HCEC 1CT (cell line): ENCODE results near the gene INPP4B.
"Not testable (repeated sequence)": the region's sequence is repeated elsewhere in the genome, so short reads cannot be mapped to it uniquely, and the experiment has no call there.

ENCODE experiments used
- DNase-seq: peaks from one replicate; pipeline ENCODE4 v3.0.0-alpha.2; 2017

Gene INPP4B

GRCh38 chr4:142406499-142406835, 439.6 kb downstream of the INPP4B start:
- DNase-seq: no peak

GRCh38 chr4:142405695-142406498, 440.2 kb downstream of the INPP4B start:
- DNase-seq: no peak

DNA sequence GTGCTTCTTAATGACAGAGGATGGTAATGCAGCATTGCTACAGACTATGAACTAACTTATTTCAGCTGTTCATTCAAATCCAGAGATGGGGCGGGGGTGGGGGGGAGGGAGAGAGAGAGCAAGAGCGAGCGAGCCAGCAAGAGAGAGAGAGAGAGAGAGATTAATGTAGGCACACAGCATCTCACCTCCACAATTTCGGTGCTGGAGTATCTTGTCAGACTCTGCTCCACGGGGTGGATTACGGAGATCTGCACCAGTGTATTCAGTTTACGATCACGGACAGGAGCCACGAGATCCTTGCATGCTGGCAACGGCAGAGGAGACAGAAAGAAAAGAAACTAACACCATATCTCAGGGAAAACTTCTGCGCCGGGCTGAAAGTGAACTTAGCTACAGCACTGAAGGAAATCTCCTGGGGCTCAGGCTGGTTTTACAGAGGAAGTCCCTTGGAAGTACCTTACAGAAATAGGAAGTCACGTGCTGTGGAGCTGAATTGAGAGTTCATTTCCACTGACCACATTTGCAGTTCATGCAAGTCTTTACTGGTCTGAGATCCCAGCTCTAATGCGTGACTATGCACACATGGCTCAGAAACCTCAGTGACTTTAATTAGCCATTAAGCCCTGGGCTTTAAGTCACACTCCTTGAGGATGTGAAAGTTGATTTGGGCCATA, 440.9 kb downstream of the INPP4B start:
- DNase-seq: peak; percentile 46

- peak; percentile 62 for DNase-seq
Observed at GRCh38 chr4:142404191-142404611, 441.9 kb downstream of the INPP4B start.

DNA sequence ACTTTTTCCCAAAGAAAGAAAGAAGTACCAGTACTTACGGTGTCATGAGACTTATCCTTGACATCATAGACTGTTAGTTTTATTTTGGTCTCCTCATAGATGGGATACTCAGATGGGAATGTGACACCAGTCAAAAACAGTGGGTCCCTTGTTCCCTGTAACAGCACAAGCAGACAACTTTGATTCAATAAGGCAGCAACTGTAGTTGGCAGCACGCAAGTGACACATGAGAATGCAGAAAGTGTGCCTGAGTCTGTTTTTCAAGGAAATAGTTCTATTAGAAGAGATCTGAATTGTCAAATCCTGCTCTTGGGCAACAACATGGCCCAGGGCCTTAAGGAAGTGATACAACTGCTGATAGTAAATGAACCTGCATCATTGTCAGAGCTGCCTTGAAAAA, 443.2 kb downstream of the INPP4B start:
- DNase-seq: no peak

DNA sequence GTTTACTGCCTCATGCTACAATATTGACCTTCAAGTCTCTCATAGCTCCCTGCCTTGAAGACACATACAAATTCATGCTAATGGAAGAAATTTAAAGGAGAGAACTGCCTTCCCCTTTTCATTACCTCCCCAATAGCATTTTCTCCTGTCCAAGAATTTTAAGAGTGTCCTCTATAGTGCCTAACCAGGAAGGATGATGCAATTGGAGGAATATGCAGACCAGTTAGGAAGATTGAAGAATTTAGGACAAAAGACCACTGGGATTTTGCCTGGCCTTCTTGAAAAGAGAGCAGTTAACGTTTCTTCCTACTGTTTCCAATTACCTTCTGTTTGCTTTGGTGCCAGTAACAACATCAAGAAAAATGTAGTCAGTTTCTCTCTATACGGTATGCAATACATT, 443.9 kb downstream of the INPP4B start:
- no peak for DNase-seq

- not testable (repeated sequence) for DNase-seq
Observed at GRCh38 chr4:142397364-142397991, 448.6 kb downstream of the INPP4B start.

DNA sequence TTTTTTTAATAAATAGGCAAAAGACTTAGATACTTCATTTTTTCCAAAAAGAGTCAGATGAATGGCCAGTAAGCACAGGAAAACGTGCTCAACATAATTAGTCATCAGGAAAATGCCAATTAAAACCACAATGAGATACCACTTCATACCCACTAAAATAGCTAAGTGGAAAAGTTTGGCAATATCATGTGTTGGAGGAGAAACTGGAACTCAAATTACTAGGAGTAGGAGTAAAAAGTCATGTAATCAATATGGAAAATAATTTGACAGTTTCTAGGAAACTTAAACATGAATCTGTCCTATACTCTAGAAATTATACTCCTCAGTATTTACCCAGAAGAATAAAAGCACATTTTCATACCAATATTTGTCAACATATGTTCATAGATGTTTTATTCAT, 449.8 kb downstream of the INPP4B start:
- peak; percentile 58 for DNase-seq

GRCh38 chr4:142393127-142393526, 453.0 kb downstream of the INPP4B start:
- DNase-seq: no peak

GRCh38 chr4:142386856-142387255, 459.2 kb downstream of the INPP4B start:
- DNase-seq: no peak

GRCh38 chr4:142386449-142386848, 459.7 kb downstream of the INPP4B start:
- no peak for DNase-seq

- DNase-seq: no peak
Observed at GRCh38 chr4:142383800-142384470, 462.2 kb downstream of the INPP4B start.

- no peak for DNase-seq
Observed at GRCh38 chr4:142383354-142383753, 462.7 kb downstream of the INPP4B start.

DNA sequence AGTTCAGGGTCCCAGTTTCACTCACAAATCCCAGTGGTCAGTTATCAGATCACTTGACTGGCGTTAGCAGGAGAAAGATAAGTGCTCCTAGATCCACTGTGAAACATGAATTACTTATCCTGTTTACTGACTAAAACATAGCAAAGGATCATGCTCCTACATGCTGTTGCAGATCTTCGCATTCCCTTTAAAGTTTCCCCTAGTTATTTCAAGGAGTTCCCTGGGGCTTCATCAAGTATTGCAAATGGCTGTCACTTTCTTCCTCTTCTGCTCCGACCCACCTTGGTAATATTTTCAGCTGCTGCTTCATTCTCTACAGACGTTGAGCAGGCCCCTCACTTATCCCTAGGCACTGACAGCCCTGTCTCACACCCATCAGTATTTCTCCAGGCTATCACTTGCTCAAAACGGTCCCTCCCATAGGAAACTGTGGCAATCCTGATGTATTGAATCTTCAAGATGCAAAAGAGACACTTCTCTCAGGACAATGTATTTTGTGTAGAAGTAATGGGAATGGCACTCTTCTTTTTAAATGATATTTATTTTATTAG, 466.0 kb downstream of the INPP4B start:
- DNase-seq: no peak

GRCh38 chr4:142379277-142380051, 466.6 kb downstream of the INPP4B start:
- peak; percentile 78 for DNase-seq

DNA sequence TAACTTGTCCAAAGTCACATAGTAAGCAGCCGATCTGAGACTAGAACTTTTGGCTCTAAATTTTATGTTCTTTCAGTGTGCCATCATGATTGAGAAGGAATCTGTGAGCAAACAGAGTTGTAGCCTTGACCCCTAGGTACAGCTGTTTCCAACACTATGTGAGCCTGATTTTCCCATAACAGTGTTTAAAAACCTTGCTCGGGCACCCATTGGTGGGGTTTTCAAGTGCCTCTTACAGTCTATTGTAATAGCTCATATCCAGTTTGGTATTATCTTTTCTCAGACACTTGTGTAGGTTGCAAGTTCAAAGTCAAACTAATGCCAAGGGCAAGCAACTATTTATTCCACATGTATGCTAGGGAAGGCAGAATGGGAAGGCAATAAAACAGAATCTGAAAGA, 467.9 kb downstream of the INPP4B start:
- no peak for DNase-seq

DNA sequence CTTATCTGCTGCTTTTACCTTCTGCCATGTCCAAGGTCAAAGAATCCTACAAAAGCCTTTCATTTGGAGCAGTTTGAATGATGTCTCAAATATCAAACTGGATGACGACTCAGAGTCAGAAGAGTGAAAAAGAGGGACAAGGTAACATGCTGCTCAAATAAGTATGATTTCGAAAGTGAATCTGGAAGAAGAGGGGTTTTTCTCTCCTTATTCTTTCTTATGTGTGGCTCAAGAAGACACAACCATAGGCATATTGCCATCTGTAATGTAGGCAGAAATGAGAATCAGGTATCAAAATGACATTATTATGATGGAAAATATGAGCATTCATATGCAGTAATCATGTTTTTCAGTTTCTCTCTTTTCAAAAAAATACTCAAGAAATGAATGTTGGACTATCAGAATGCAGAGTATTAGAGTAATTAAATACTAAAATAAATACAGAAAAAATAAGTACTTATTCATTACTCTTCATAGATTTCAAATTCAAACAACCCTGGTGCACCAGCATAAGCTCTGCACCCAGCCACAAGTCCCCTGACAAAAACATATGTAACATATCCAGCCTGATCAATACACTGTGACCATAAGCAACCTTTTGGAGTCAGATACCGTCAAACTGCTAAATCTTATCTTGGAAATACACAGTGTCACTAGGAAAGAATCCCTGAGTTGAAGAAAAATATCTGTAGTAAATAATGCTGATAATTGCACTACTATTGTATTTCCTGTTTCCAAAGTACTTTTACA, 468.6 kb downstream of the INPP4B start:
- DNase-seq: no peak

- DNase-seq: no peak
Observed at GRCh38 chr4:142376204-142376603, 469.9 kb downstream of the INPP4B start.

- DNase-seq: peak; percentile 66
Observed at GRCh38 chr4:142373610-142374009, 472.5 kb downstream of the INPP4B start.

- DNase-seq: no peak
Observed at GRCh38 chr4:142372530-142373260, 473.4 kb downstream of the INPP4B start.

- no peak for DNase-seq
Observed at GRCh38 chr4:142369141-142369540, 477.0 kb downstream of the INPP4B start.
